DMS153 treated with DMSO at 0.1 percent for 48 hours (cell line): ENCODE data around the gene SEC61A2.
"Not testable (repeated sequence)": the region's sequence is repeated elsewhere in the genome, so short reads cannot be mapped to it uniquely, and the experiment has no call there.

Source experiments
- DNase-seq: peaks from one replicate; lab custom pipeline; 2025; ENCODE audit not compliant: unreplicated experiment; lab: John Stamatoyannopoulos, UW

SEC61A2 gene

DNA sequence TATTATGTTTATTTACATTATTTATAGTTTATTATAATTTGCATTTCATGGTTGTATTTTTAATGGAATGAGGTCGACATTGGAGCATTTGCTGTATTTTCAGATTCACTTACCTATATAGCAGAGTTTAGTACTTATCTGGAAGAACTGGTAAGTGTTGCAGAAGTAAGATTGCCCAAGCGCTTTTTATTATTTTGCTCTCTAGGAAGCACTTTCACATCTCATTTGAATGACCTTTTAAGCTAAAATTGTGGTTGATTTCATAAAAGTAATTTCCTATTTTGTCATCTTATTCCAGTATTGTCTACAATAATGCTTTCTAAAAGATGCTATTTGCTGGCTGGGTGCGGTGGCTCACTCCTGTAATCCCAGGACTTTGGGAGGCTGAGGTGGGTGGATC lies 28.6 kb downstream of the SEC61A2 start:
- no peak for DNase-seq

DNA sequence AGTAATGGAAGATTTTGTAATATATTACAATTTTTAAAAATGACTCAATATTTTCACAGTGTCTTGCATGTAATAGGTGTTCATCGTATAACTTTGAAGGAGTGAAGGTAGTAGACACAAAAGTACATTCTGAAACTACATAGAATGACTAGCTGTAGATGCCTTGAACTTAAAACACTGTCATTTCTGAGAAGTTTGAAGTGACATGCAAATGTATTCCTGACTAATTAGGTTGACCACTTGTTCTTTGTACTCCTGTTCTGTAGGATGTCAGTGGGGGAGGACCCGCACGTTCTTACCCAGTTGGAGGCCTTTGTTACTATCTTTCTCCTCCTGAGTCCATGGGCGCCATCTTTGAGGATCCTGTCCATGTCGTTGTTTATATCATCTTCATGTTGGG lies 31.2 kb downstream of the SEC61A2 start:
- DNase-seq: no peak

DNA sequence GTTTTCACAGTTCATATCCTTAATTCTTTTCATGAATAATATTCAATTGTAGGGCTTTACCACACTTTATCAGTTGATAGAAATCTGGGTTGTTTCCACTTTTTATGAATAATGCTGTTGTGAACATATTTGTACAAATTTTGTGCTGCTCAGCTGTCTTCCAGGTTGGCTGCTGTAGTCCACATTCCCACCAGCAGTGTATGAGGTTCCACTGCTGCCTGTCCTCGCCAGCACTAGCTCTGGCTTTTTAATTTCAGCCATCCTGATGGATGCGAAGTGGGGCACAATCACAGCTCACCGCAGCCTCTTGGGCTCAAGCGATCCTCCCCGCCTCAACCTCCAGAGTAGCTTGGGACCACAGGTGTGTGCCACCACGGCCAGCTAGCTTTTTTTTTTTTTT lies 33.5 kb downstream of the SEC61A2 start:
- DNase-seq: no peak

DNA sequence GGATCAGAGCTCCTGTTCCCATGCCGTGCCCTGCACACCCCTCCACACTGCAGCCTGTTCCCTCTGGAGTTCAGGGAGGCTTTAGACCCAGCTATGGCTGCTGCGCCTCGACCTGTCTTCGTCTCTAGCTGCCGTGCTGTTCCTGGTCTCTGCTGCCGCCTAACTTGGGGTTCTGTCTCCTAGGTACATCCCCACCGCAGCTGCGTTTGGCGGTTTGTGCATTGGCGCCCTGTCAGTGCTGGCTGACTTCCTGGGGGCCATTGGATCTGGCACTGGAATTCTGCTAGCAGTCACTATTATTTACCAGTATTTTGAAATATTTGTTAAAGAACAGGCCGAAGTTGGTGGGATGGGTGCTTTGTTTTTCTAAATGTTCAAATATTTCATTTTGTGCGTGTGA lies 34.6 kb downstream of the SEC61A2 start:
- no peak for DNase-seq

DNA sequence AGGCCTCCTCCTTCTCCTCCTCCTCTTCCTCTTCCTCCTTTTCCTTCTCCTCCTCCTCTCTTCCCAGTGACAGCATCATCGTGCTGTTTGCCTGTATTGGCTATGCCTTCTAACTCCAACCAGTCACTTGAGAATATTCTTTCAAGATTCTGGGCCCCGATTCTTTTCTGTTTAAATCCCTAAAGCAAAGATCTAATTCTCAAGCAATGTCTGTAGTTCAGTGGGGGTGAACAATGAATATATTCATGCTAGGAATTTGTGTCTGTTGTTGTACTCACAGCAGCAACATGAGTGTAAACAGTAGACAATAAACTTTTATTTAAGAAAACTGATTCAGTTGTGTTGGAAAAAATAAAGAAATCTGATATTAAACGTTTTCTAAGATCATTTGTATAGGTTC lies 35.6 kb downstream of the SEC61A2 start:
- DNase-seq: no peak

DNA sequence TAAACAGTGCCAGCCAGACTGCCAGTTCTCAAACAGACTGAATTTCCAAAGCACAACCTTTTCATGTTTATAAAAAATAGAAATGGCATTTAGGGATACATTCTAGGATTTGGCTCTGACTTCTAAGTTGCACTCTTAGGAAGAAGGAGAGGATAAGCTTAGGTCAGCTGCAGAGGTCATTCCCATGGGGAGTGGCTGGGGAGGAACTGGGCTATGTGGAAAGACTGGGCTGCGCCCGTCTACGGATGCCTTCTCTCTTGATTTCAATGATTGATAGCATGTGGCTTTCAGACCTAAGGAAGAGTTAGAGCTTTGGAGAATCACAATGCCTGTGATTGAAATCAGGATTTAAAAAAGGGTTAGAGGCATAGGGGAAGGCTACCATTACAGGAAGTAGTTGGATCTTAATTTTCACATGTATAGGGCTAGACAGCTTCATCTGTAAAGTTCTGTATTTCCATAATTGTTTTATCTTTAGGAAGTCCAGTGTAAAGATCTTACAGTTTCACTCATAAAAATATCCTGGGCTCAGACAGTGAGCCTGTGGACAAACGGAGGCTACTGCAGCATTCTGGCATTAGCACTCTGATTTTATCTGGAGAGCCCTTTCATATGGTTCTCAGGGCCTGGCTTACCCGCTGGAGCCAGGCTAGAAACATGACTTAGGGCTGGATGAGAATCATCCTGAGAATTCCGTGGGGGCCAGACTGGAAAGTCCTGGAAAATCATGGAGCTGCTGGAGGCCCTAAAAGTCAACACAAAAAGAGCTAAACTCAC lies 36.7 kb downstream of the SEC61A2 start:
- no peak for DNase-seq

DNA sequence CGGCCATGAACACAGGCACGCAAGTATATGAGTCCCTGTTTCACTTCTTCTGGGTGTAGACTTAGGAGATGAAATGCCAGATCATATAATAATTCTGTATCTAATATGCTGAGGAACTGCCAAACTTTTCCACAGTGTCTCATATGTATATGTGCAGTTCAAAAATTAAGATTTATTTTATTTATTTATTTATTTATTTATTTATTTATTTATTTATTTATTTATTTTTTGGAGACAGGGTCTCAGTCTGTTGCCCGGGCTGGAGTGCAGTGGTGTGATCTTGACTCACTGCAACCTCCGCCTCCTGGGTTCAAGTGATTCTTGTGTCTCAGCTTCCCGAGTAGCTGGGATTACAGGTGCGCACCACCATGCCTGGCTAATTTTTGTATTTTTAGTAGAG lies 42.0 kb downstream of the SEC61A2 start:
- DNase-seq: not testable (repeated sequence)

DNA sequence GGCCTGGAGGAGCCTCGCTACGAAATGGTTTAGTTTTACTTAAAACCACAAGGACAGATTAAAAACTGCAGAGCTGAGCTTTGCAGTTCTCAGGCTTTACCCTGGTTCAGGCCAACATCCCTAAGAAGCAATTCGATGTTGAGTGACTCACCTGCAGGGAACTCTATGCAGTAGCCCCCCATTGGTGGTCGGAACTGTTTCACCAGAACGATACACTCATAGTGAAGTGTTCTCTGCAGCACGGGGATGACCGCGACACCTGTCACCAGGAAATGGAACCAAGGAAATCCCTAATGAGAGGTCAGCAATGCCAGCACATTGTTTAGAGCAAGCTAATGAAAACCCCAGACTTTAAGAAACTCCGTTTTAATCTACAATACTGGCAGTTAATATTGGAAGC lies 48.2 kb downstream of the SEC61A2 start:
- no peak for DNase-seq

DNA sequence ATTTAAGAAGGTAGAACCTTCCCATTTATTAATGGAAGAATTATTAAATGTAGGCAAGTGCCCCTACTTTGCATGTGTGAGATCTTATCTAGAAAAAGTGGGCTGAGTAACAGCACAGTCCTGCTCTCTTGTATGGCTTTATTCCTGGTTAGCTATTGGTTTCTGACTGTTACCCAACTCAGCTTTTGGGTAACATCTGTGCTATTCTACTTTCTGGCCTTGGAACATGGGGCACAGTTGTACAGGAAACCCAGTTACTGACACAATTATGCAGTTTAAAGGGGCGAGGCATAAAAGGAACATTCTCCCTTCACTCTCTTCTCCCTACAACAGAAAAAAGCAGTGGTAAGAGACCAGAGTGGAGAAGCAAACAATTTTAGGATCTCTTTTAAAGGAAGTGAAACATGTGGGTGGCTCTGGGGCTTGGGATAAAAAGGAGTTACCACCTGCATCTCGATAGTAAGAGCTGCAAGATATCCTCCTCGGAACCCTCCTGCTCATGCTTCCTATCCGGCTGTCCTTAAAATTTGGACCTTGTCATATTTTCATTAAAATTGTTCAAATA lies 50.2 kb downstream of the SEC61A2 start:
- DNase-seq: no peak

DNA sequence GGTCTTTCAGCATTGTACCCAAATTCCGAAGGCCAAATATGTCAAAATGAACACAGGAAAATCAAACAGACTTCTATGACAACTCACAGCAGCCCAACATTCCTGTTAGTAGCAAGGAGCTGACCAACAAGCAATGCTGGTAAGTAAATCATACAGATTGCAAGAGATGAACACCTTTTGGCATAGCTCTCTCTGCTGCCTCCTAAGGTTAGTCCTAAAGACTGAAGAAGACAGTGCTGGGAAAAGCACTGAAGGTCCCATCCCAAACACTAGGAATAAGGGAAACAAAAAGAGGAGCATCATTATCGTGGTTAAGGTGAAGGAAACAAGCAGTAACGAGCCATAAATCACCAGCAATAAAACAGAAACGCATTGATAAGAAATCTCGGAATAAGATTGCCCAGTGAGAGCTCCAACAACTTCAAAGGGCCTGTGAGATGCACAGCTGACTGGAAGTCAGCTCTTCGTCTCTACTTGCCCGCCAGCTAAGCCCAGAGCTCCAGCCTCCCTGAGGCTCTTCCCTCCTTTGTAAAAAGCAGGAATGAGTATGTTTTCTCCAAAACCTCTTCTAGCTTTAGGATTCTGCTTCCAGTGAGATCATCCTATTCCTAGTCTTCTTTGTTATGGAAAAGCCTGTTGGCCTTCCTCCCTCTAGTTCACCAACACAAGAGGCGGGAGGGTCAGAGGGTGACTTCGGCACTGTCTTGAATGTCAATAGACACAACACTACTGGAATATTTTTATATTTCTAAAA lies 50.9 kb downstream of the SEC61A2 start:
- DNase-seq: no peak

DNA sequence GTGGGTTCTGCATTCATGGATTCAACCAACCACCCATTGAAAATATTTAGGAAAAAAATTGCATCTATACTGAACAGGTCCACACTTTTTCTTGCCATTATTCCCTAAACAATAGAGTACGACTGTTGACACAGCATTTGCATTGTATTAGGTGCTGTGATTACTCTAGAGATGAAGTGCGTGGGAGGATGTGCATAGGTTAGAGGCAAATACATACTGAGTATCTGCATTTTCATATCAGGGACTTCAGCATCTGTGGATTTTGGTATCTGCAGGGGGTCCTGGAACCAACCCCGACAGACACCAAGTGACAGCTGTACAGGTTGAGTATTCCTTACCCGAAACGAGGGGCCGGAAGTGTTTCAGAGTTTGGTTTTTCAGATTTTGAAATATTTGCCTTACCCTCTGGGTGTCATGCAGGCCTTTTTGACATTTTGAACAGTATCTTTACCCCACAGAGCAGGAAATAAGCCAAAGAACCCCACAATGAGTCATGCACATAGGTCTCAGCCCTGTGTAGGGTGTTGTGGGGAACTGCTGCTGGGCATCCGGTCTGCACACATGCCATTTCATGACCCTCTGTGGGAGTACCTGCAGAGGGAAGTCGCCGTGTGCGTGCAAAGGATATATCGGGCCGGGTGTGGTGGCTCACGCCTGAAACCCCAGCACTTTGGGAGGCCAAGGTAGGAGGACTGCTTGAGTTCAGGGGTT lies 51.7 kb downstream of the SEC61A2 start:
- no peak for DNase-seq

DNA sequence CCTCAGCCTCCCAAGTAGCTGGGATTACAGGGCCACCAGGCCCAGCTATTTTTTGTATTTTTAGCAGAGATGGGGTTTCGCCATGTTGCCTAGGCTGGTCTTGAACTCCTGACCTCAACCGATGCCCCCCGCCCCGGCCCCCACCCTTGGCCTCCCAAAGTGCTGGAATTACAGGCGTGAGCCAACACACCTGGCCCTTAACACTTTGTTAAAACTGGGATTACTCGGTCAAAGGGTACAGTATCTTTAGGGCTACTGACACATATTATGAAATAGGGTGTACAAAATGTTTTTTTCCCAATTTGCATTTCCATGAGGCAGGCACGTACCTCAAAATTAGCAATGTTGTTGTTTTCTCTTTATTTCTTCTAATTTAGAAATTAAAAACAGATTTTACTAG lies 54.7 kb downstream of the SEC61A2 start:
- DNase-seq: no peak

DNA sequence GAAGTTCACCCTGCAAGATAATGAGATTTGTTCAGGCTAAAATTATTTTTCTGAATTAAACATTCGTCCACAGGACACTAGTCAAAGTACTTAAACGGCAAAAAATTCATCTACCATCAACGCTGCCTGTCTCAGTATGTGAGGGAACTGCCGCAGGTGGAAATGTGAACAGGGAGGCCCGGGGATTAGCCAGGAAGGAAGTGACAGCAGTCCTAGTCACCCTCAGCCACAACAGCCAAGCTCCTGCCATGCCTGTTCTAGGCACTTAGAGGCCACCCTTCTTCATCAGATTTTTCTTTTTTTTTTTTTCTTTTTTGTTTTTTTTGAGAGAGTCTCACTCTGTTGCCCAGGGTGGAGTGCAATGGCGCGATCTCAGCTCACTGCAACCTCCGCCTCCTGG lies 56.8 kb downstream of the SEC61A2 start:
- DNase-seq: no peak

DNA sequence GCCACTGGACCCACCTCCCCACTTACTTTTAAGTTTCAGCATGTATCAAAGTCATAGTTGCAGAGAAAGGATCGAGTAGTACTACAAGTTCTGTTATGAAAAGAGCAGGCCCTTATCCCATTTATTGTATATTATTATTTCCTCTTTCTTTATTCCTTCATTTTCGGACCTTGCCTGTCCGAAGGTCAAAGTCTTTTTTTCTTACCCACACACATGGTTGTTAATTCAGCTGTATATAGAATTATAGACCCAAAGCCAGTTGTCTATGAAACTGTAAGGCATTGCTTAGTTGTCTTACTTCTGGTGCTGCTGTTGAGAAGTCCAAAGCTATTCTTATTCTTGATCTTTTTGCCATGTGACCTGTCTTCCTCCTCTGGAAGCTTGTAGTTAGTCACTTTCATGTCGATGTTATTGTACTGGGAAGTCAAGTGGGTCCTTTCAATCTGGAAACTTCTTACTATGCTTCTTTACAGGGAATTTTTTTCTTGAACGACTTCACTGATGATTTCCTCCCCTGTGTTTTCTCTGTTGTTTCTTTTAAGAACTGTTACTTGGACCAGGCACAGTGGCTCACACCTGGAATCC lies 57.9 kb downstream of the SEC61A2 start:
- no peak for DNase-seq

DNA sequence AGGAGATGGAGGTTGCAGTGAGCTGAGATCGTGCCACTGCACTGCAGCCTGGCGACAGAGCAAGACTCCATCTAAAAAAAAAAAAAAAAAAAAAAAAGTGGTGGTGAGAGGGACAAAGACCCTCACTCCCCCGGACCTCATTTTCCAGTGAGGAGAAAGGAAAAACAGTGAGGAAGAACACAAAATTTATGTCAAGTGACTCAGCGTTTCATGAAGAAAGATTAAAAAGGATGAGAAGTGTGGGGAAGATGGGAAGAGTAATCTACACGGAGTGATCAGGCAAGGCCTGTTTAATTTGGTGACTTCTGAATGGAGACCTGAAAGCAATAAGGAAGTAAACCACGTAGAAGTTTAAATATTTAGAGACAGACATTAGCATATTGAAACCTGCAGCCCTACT lies 59.2 kb downstream of the SEC61A2 start:
- DNase-seq: no peak

DNA sequence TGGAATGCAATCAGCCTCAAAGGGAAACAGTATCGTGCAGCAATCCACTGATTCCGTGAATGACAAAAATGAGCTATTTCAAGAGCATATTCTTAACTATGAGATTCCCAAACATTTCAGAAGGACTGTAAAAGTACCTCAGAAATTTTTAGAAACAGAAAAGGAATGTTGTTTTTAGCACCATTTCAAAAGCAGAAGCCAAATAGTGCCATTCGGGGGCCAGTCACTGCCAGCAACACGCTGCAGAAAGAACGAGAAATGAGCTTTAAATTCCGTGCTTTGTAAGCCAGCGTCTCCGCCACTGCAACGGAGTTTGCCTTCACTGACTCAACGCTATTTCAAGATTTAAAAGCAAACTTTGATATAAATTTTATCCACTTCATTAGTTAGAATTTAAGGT lies 59.9 kb downstream of the SEC61A2 start:
- DNase-seq: no peak

DNA sequence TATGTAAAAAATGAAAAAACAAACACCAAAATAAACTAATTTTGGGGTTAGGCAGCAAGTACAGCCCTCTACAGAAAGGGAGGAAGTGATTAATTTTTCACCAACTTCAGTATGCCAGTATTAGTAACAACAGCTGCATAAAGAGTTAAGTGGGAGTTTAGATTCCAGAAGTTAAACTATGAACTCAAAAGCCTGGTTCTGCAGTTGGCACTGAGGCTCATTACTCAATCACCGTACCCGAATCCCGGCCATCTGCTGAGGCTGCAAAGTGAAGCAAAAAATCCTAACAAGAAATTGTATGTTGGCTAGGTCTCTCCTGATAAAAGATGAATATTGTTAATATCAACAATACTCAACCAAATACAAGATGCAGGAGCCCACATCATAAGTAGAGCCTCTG lies 62.2 kb downstream of the SEC61A2 start:
- DNase-seq: no peak

DNA sequence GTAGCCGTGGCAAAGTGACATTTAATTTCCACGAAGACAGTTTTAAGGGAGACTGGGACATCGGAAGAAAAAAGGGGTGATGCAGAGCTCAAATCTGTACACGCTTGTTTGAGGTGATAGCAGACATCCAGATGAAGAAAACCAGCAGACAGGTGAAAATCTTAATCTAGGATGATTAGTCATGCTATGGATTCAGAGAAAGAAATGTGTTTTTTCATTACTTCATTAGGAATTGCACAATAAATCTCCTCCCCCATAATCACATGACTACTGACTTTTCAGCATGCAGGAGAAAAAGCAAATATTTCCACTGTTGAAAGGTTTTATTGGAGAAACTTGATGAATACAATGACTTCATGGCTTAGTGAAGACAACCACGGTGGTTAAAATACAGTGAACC lies 63.7 kb downstream of the SEC61A2 start:
- DNase-seq: no peak

DNA sequence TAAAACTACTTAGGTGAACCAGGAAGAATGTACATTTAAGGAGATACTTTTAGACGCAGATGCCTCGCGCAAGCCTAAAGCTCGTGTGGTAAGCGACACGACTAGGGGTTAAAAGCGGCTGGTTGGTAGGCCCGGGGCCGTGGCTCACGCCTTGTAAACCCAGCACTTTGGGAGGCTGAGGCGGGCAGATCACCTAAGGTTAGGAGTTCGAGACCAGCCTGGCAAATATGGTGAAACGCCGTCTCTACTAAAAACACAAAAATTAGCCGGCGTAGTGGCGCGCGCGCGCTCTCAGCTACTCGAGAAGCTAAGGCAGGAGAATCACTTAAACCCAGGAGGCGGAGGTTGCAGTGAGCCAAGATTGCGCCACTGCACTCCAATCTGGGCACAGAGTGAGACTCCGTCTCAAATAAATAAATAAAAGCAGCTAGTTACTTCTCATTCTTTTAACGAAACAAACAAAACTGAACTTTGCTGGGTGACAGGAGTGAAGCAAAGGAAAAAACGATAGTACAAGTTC lies 65.3 kb downstream of the SEC61A2 start:
- DNase-seq: no peak

DNA sequence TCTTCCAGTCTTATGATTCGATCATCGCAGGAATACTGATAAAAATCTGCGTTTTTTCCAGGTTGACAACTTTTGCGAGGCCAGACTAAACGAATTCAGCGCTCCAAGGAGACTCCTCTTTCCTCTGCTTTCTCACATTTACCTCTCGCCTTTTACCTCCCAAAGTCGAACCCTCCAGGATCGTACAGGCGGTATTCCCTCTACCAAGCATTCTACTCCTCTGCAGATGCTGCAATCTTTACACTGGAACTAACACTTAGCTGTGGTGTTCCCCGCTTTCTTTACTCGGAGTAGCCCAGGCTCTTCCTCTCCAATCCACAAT lies 65.8 kb downstream of the SEC61A2 start:
- no peak for DNase-seq
